Measurements from ENCODE around the gene CHD3. TPM values are rescaled to one million over a fixed set of nuclear protein-coding genes. Genes with fewer than 3 reads are reported as not detected.
A peak's percentile ranks its signal among the peaks of the same experiment; 100 is the strongest.

Gene CHD3
- polyA plus RNA-seq (2013, experiment 1 of 2): 10.2 TPM
- 10.2 TPM for polyA plus RNA-seq (2013, experiment 2 of 2)

DNA sequence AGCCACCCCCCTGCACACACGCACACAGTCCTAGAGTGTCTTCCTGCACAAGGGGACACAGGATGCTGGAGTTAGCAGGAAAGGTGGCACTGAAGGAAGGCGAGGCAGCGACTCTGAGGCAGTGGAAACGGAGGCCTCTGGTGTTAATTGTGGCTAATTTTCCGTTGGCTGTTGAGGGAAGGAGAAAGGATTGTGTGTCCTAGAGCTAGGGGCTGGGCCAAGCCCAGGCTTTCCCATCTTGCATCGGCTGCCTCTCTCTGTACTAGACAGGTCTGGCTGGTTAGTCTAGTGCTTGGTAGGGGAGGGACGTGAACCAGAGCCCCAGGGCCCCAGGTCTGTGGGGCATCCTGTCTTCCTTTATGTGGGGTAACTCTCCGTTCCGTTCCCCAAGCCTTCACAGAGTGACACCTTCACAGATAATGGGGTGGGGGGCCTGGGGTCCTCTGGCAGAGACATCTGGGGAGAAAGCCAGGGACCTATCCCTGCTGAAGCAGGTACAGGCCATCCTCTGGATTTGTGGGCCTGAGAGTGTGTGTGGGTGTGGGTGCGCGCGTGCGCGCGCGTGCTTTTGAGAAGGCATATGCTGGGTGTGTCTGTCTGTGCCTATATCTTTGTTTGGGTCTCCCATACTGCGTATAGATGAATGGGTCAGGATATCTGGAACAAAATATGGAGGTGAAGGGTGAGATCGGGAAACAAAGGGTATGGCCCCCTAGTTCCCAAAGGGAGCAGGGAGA is at the start of gene CHD3:
Gene CHD3, plus strand, starts transcription at position 606 of the 737 bp plus-strand sequence. CDS start 212 bp downstream, outside the sequence.
- H3K18ac ChIP-seq (ENCODE audit: low read length): peak within 1 kb of the TSS; percentile 11
- WGBS (ENCODE audit: extremely low coverage, insufficient coverage, low lambda C conversion rate): no CpG with 5 or more reads among the region's 18 CpGs
- peaks cover 13% of the 10 kb centered on the region for H3K4me1 ChIP-seq (ENCODE audit: control insufficient read depth, low read depth, low read length)
- H4K8ac ChIP-seq (ENCODE audit: low read depth, low read length): no peak within 1 kb of the TSS
- H3K79me2 ChIP-seq (ENCODE audit: control insufficient read depth, insufficient read depth, low read length): peaks cover 1% of the 10 kb centered on the region
- H3K27ac ChIP-seq (ENCODE audit: low read depth, low read length): peak within 1 kb of the TSS; percentile 75
- peaks cover 3% of the 10 kb centered on the region for H3K79me1 ChIP-seq (ENCODE audit: low read length)
- H3K23ac ChIP-seq (ENCODE audit: low read length): peak within 1 kb of the TSS; percentile 11
- peak; percentile 56 for DNase-seq
- no peak within 1 kb of the TSS for H4K5ac ChIP-seq (ENCODE audit: low read length)
- H2BK5ac ChIP-seq (ENCODE audit: low read length): peak within 1 kb of the TSS; percentile 39
- H3K56ac ChIP-seq (ENCODE audit: low read length): peak within 1 kb of the TSS; percentile 88
- peaks cover 3% of the 10 kb centered on the region for H3K36me3 ChIP-seq (ENCODE audit: control insufficient read depth, insufficient read depth, low read length)
- no peak within 1 kb of the TSS for H2AK5ac ChIP-seq (ENCODE audit: low read length)
- peak within 1 kb of the TSS; percentile 90 for H3K9ac ChIP-seq (ENCODE audit: low read length)
- no peak within 1 kb of the TSS for H2BK120ac ChIP-seq (ENCODE audit: low read depth, low read length)
- peak within 1 kb of the TSS; percentile 77 for H3K4me2 ChIP-seq (ENCODE audit: low read length)
- H3K4me3 ChIP-seq (ENCODE audit: low read length): peak within 1 kb of the TSS; percentile 45
- peak within 1 kb of the TSS; percentile 17 for H3K4ac ChIP-seq (ENCODE audit: low read depth, low read length)
- H3K27me3 ChIP-seq (ENCODE audit: insufficient read depth, low read length, poor library complexity): no peaks in the 10 kb centered on the region
- H2BK15ac ChIP-seq (replicated peaks; ENCODE audit: low read depth): no peak within 1 kb of the TSS

DNA sequence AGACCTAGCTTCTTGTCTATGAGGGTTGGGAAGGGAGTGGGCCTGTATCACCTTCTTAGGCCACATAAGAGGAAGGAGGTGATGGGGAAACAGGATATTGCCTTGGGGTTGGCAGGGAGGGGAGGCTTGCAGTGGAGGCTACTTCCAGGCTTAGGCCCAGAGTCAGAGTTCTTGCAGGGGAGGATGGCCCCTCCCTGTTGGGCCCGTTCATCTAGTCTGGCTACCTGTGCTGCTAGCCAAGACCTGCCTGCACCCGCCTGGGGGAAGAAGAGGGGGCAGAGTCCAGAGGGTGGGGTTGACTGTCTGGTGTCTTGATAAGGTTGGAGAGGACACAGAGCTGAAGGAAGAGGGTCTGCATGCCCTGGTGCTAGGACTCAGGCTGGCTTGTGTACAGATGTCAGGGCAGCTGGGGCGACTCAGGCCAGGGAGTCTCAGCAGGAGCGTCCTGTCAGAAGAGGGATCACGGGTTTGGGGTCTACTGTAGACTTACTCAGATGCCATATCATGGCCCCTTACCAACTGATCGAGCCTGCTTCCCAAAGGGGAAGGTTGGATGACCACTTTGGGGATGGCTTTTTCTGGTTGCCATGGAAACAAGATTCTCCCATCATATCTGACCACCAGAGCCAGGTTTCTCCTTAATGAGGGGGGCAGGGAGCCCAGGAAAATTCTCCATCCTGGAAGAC is 49.3 kb upstream of the CHD3 start:
- no peak overlapping the region for H3K9ac ChIP-seq (ENCODE audit: low read length)

DNA sequence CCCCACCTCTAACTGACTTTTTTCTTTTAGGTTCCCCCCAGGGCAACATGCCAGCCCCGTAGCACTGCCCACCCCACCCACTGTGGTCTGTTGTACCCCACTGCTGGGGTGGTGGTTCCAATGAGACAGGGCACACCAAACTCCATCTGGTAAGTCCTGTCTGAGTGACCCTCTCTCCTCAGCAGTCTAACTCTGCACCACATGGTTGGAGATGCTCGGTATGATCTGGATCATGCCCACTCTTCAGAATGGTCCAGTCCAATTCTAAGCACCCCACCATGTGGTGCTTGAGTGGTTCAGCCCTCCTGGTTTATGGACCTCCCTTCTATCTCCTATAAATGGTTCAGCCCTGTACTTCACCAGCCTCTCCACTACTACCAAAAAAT is 48.7 kb upstream of the CHD3 start:
- Histone ChIP-seq H3K27ac (ENCODE audit: low read depth, low read length) (no peak overlapping the region), H4K8ac (ENCODE audit: low read depth, low read length) (no peak overlapping the region), H3K9ac (ENCODE audit: low read length) (no peak overlapping the region), H4K5ac (ENCODE audit: low read length) (no peak overlapping the region), H2BK120ac (ENCODE audit: low read depth, low read length) (no peak overlapping the region), H3K4me2 (ENCODE audit: low read length) (no peak overlapping the region), H3K79me1 (ENCODE audit: low read length) (no peaks in the 10 kb centered on the region), H2AK5ac (ENCODE audit: low read length) (no peak overlapping the region), H3K4me3 (ENCODE audit: low read length) (no peak overlapping the region), H3K4me1 (ENCODE audit: control insufficient read depth, low read depth, low read length) (peaks cover 8% of the 10 kb centered on the region), H2BK15ac (replicated peaks; ENCODE audit: low read depth) (no peak overlapping the region), H3K56ac (ENCODE audit: low read length) (no peak overlapping the region), H3K23ac (ENCODE audit: low read length) (no peak overlapping the region), H3K36me3 (ENCODE audit: control insufficient read depth, insufficient read depth, low read length) (no peaks in the 10 kb centered on the region), H2BK5ac (ENCODE audit: low read length) (no peak overlapping the region), H3K79me2 (ENCODE audit: control insufficient read depth, insufficient read depth, low read length) (no peaks in the 10 kb centered on the region), H3K27me3 (ENCODE audit: insufficient read depth, low read length, poor library complexity) (no peaks in the 10 kb centered on the region), H3K18ac (ENCODE audit: low read length) (no peak overlapping the region), H3K4ac (ENCODE audit: low read depth, low read length) (no peak overlapping the region)
- no peak for DNase-seq
- WGBS (ENCODE audit: extremely low coverage, insufficient coverage, low lambda C conversion rate): no CpG with 5 or more reads among the region's 2 CpGs

More for the DNA sequence above, 49.3 kb upstream of the CHD3 start:
- Histone ChIP-seq H3K79me1 (ENCODE audit: low read length) (no peaks in the 10 kb centered on the region), H3K56ac (ENCODE audit: low read length) (peak overlapping the region; percentile 79), H3K4me2 (ENCODE audit: low read length) (no peak overlapping the region), H3K79me2 (ENCODE audit: control insufficient read depth, insufficient read depth, low read length) (no peaks in the 10 kb centered on the region), H2AK5ac (ENCODE audit: low read length) (no peak overlapping the region), H3K23ac (ENCODE audit: low read length) (no peak overlapping the region), H3K4me3 (ENCODE audit: low read length) (no peak overlapping the region), H4K8ac (ENCODE audit: low read depth, low read length) (no peak overlapping the region), H3K36me3 (ENCODE audit: control insufficient read depth, insufficient read depth, low read length) (no peaks in the 10 kb centered on the region), H2BK5ac (ENCODE audit: low read length) (no peak overlapping the region), H3K18ac (ENCODE audit: low read length) (no peak overlapping the region), H3K4ac (ENCODE audit: low read depth, low read length) (no peak overlapping the region), H4K5ac (ENCODE audit: low read length) (no peak overlapping the region), H2BK120ac (ENCODE audit: low read depth, low read length) (no peak overlapping the region), H2BK15ac (replicated peaks; ENCODE audit: low read depth) (no peak overlapping the region), H3K4me1 (ENCODE audit: control insufficient read depth, low read depth, low read length) (peaks cover 8% of the 10 kb centered on the region), H3K27me3 (ENCODE audit: insufficient read depth, low read length, poor library complexity) (no peaks in the 10 kb centered on the region), H3K27ac (ENCODE audit: low read depth, low read length) (no peak overlapping the region)
- no peak for DNase-seq
- WGBS (ENCODE audit: extremely low coverage, insufficient coverage, low lambda C conversion rate): no CpG with 5 or more reads among the region's 6 CpGs

DNA sequence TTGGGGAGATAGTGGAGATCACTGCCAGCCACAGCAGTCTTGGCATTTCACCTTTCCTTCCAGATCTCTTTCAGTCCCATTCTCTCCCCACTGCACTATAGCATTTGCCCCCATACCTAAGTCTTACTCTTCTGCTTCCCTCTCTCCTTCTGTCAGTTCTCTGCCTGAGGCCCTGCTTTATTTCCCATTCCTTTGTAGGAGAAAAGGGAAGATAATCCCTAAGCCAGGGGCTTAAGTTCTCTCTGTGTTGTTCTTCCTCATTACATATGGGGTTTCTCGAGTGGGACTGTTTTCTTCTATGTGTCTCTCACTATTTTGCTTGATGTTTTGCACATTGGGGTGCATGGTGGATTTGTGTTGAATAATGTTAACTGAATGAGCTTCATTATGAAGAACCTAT is 48.1 kb upstream of the CHD3 start:
- H3K79me1 ChIP-seq (ENCODE audit: low read length): no peaks in the 10 kb centered on the region
- no peak overlapping the region for H3K4me3 ChIP-seq (ENCODE audit: low read length)
- no peak overlapping the region for H3K9ac ChIP-seq (ENCODE audit: low read length)
- no peak overlapping the region for H3K27ac ChIP-seq (ENCODE audit: low read depth, low read length)
- no peaks in the 10 kb centered on the region for H3K79me2 ChIP-seq (ENCODE audit: control insufficient read depth, insufficient read depth, low read length)
- no peak overlapping the region for H2BK15ac ChIP-seq (replicated peaks; ENCODE audit: low read depth)
- no peak overlapping the region for H3K18ac ChIP-seq (ENCODE audit: low read length)
- no CpG with 5 or more reads among the region's 1 CpG for WGBS (ENCODE audit: extremely low coverage, insufficient coverage, low lambda C conversion rate)
- H2BK5ac ChIP-seq (ENCODE audit: low read length): no peak overlapping the region
- H3K56ac ChIP-seq (ENCODE audit: low read length): peak overlapping the region; percentile 46
- H3K4me1 ChIP-seq (ENCODE audit: control insufficient read depth, low read depth, low read length): peaks cover 8% of the 10 kb centered on the region
- H3K36me3 ChIP-seq (ENCODE audit: control insufficient read depth, insufficient read depth, low read length): no peaks in the 10 kb centered on the region
- H3K4ac ChIP-seq (ENCODE audit: low read depth, low read length): no peak overlapping the region
- H3K27me3 ChIP-seq (ENCODE audit: insufficient read depth, low read length, poor library complexity): no peaks in the 10 kb centered on the region
- no peak overlapping the region for H2AK5ac ChIP-seq (ENCODE audit: low read length)
- H3K23ac ChIP-seq (ENCODE audit: low read length): no peak overlapping the region
- H4K5ac ChIP-seq (ENCODE audit: low read length): no peak overlapping the region
- H4K8ac ChIP-seq (ENCODE audit: low read depth, low read length): no peak overlapping the region
- no peak overlapping the region for H3K4me2 ChIP-seq (ENCODE audit: low read length)
- DNase-seq: no peak
- H2BK120ac ChIP-seq (ENCODE audit: low read depth, low read length): no peak overlapping the region

GRCh38 chr17:7840875-7841274 is 47.7 kb upstream of the CHD3 start:
- H3K56ac ChIP-seq (ENCODE audit: low read length): peak overlapping the region; percentile 96
- DNase-seq: no peak
- no peak overlapping the region for H4K5ac ChIP-seq (ENCODE audit: low read length)
- no peak overlapping the region for H2BK15ac ChIP-seq (replicated peaks; ENCODE audit: low read depth)
- no CpG with 5 or more reads among the region's 1 CpG for WGBS (ENCODE audit: extremely low coverage, insufficient coverage, low lambda C conversion rate)
- H3K4me3 ChIP-seq (ENCODE audit: low read length): no peak overlapping the region
- no peak overlapping the region for H3K4ac ChIP-seq (ENCODE audit: low read depth, low read length)
- no peak overlapping the region for H3K4me2 ChIP-seq (ENCODE audit: low read length)
- no peak overlapping the region for H2BK5ac ChIP-seq (ENCODE audit: low read length)
- peaks cover 8% of the 10 kb centered on the region for H3K4me1 ChIP-seq (ENCODE audit: control insufficient read depth, low read depth, low read length)
- no peak overlapping the region for H3K18ac ChIP-seq (ENCODE audit: low read length)
- H3K79me2 ChIP-seq (ENCODE audit: control insufficient read depth, insufficient read depth, low read length): no peaks in the 10 kb centered on the region
- no peaks in the 10 kb centered on the region for H3K36me3 ChIP-seq (ENCODE audit: control insufficient read depth, insufficient read depth, low read length)
- H3K27me3 ChIP-seq (ENCODE audit: insufficient read depth, low read length, poor library complexity): no peaks in the 10 kb centered on the region
- no peak overlapping the region for H2BK120ac ChIP-seq (ENCODE audit: low read depth, low read length)
- H4K8ac ChIP-seq (ENCODE audit: low read depth, low read length): no peak overlapping the region
- H3K27ac ChIP-seq (ENCODE audit: low read depth, low read length): no peak overlapping the region
- H3K23ac ChIP-seq (ENCODE audit: low read length): no peak overlapping the region
- H2AK5ac ChIP-seq (ENCODE audit: low read length): no peak overlapping the region
- no peaks in the 10 kb centered on the region for H3K79me1 ChIP-seq (ENCODE audit: low read length)
- peak overlapping the region; percentile 97 for H3K9ac ChIP-seq (ENCODE audit: low read length)
